Stimulated activated naive CD8-positive, alpha-beta T cell treated with anti-CD3 and anti-CD28 coated beads, Interleukin-15, Interleukin-2, amounts not matched to agents 100 ng/mL and 50 ng/mL, for 24 hours (primary cell): ENCODE measurements around the gene NFIB.

ENCODE experiments used
- H3K27ac Mint-ChIP-seq: one replicate; pipeline ENCODE4 v1.8.0; 2021; ENCODE audit warnings: mild to moderate bottlenecking, mixed read lengths
- H3K27me3 Mint-ChIP-seq: one replicate; pipeline ENCODE4 v1.8.0; 2021; ENCODE audit warnings: mixed read lengths
- H3K36me3 Mint-ChIP-seq: one replicate; pipeline ENCODE4 v1.8.0; 2021; ENCODE audit warnings: low read depth, mixed read lengths
- H3K4me1 Mint-ChIP-seq: one replicate; pipeline ENCODE4 v1.8.0; 2021; ENCODE audit warnings: low read depth, mixed read lengths
- H3K4me3 Mint-ChIP-seq: one replicate; pipeline ENCODE4 v1.8.0; 2021; ENCODE audit warnings: mild to moderate bottlenecking, mixed read lengths
- H3K9me3 Mint-ChIP-seq: one replicate; pipeline ENCODE4 v1.8.0; 2021; ENCODE audit warnings: mixed read lengths

Gene NFIB

DNA sequence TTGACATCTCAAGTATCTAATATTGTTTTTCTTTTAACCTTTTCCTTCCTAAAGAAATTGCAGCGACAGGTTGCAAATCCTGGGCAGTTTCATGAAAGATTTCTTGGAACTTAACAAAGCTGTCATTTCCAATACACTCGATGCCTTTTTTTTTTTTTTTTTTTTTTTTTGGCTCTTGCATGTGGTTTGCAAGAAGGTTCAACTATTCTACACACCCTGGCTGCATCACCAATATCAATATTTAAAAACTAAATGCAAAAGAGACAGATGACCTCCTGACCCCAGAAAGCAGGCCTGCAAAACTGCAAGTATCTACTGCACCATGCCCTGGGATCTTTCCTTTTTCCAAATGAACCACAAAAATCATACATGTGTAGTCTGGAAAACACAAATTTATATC, 4.4 kb upstream of the NFIB start:
- Mint-ChIP-seq H3K36me3 (peaks cover 8% of the 10 kb centered on the region), H3K4me3 (no peak overlapping the region), H3K27me3 (peaks cover 75% of the 10 kb centered on the region), H3K27ac (no peak overlapping the region), H3K4me1 (peaks cover 46% of the 10 kb centered on the region), H3K9me3 (peaks cover 4% of the 10 kb centered on the region)

DNA sequence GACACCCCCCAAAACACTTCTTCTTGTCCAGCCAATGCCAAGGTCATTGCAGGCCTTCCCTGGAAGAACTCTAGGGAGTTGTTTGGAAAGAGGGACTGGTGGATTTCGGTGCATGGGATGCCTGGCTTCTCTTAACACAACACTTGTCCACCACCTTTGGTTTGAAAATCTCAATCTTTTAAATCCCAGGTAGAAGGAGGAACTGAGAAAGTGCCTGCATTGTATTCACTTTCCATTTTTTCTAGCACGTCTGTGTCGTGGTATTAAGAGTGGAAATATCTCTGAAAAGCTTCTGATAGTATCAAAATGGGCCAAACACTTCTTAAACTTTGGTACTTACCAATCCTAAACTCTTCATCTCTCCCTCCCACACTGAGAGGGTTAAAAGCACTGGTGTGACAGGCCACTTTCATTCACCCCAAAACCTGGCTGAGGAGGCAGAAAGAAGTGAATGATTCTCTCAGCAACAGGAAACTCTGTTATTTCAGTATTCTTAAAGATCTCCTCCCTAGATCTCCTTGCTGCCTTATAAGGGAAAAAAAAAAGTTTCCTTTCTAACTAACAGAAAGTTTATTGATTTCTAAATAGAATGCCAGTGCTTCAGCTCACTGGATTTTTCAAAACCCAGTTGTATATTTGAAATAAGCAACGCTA, 3.9 kb upstream of the NFIB start:
- Mint-ChIP-seq H3K27me3 (peaks cover 74% of the 10 kb centered on the region), H3K4me1 (peaks cover 42% of the 10 kb centered on the region), H3K27ac (no peak overlapping the region), H3K9me3 (peaks cover 4% of the 10 kb centered on the region), H3K4me3 (no peak overlapping the region), H3K36me3 (peaks cover 6% of the 10 kb centered on the region)

DNA sequence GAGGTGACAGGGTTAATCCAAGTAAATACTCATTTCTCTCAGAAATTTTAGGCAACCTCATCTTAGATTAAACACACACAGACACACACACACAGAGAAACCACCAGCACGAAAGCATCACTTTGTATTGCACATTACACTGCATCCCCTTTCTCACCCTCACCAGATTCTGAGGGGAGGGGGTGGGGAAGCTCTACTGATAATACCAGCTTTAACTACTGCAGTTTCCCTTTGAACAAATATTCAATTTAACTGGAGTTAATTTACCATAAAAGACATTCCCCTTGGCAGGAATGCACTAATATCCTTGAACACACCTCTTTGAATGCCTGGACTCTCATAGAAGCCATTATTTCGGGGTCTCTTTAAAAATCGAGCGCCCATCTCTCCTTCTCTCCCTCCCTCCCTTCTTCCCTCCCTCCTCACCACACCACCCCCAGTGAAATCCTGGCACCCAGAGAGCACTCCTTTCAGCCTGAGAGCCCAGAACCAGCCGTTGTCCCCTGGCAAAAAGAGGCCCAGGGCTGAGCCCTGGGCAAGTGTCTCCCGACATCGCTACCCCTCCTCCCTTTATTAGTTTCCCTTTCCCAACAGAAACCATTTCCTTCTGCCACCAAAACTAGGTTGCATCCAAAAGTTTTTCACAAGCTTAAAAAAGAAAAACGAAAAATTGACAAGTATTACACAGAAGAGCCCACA, 2.8 kb upstream of the NFIB start:
- H3K9me3 Mint-ChIP-seq = peaks cover 4% of the 10 kb centered on the region
- peaks cover 36% of the 10 kb centered on the region for H3K4me1 Mint-ChIP-seq
- peaks cover 6% of the 10 kb centered on the region for H3K36me3 Mint-ChIP-seq
- H3K27me3 Mint-ChIP-seq = peaks cover 79% of the 10 kb centered on the region
- H3K4me3 Mint-ChIP-seq = no peak overlapping the region
- H3K27ac Mint-ChIP-seq = no peak overlapping the region

DNA sequence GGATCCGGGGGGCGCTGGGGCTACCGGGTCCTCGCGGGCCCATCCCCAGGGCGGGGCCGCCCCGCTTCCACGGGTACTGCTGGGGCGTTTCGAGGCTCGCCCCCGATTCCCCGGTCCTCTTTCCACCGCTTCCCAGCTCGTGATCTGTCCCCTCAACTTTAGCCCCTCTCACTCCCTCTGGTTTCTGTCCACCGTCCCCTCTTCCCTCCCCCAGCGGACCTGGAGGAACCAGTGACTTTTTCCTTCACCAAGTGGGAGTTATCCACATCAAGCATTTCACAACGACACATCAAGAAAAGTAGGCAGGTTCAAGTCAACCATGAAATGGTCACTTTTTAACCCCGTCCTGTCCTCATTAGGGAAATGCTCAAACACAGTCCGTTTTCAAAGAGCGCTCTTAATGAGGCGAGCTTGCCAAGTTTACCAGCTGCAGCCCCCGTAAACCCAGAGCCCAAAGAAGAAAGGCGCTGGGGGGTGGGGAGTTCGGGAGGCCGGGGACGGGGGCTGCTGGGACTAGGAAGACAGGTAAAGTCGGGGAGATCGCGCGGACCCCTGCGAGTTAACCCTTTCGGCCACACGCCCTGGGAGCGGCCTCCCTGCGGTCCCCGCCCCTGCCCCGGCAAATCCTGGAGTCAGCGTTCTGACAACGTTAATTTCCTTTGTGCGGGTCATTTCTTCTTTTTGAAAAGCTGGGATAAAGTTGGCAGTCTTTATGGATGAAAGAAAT, 2.1 kb upstream of the NFIB start:
- peaks cover 3% of the 10 kb centered on the region for H3K9me3 Mint-ChIP-seq
- no peak overlapping the region for H3K27ac Mint-ChIP-seq
- peaks cover 76% of the 10 kb centered on the region for H3K27me3 Mint-ChIP-seq
- peaks cover 6% of the 10 kb centered on the region for H3K36me3 Mint-ChIP-seq
- peaks cover 29% of the 10 kb centered on the region for H3K4me1 Mint-ChIP-seq
- H3K4me3 Mint-ChIP-seq = peak overlapping the region; percentile 74

DNA sequence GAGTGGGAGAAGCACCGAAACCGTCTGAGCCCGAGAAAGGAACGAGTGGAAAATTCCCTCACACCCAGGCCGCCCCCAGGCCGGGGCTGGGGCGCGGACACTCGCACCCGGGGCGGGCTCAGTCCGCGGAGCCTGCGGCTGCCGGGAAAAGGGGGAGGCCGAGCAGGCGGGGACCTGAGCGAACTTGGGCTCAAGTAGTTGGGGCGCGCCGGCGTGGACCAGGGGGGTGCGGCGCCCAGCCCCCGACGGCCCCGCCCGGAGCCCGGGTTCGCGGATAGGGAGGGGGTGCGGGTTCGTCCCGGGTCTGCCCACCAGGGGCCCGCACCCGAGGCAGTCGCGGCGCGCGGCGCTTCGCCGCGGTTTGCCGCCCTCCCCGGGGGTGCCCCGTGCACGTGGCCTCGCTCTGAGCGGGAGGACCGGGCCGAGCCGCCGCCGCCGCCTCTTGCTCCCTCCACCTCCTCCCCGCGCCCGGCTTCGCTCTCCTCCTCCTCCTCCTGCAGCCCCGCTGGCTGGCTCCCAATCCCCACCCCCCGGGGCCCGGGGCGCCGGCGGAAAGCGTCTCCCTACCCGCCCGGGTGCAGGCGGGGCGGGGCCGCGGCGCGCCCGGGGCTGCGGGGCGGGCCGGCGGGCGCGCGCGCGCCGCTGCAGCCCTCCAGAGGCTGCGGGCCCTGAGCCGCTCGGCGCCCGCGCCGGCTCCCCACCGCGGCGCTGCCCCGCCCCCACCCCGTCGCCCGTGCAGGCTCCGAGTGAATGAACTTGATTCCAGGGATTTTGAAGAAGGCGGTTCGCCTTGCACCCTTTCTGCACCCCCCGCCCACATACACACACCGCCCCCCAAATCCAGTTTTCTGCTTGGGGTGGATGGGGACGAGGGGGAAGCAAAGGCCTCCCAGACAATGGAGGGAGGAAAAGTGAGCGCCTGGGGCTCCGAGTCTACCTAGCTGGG, 1.3 kb upstream of the NFIB start:
- H3K27me3 Mint-ChIP-seq = peaks cover 75% of the 10 kb centered on the region
- no peak overlapping the region for H3K27ac Mint-ChIP-seq
- H3K4me3 Mint-ChIP-seq = peak overlapping the region; percentile 78
- peaks cover 21% of the 10 kb centered on the region for H3K4me1 Mint-ChIP-seq
- H3K36me3 Mint-ChIP-seq = peaks cover 6% of the 10 kb centered on the region
- H3K9me3 Mint-ChIP-seq = no peaks in the 10 kb centered on the region

DNA sequence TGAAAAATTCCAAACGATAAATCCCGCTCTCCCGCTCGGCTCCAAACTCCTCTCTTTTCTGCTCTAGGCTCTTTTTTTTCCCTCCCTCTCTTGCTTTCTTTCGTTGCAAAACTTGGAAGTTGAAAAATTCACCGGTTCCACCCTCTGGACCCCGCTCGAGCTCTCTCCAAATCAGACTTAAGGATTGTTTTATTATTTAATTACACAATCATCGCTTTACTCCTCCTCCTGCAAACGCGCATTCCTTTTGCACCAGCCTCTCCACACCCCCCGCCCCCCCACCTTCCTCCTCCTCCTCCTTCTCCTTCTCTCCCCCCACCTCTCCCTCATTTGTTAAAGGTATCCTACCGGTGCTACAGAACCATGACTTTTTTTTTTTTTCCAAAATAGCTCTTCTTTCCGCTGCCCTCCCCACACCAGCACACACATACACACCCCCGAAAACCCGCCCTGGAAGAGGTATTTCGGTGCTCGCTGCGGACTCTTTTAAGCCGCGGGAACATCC, 535 bp upstream of the NFIB start:
- Mint-ChIP-seq H3K27me3 (peaks cover 73% of the 10 kb centered on the region), H3K4me3 (peak overlapping the region; percentile 78), H3K36me3 (peaks cover 6% of the 10 kb centered on the region), H3K27ac (no peak overlapping the region), H3K9me3 (no peaks in the 10 kb centered on the region), H3K4me1 (peaks cover 18% of the 10 kb centered on the region)

DNA sequence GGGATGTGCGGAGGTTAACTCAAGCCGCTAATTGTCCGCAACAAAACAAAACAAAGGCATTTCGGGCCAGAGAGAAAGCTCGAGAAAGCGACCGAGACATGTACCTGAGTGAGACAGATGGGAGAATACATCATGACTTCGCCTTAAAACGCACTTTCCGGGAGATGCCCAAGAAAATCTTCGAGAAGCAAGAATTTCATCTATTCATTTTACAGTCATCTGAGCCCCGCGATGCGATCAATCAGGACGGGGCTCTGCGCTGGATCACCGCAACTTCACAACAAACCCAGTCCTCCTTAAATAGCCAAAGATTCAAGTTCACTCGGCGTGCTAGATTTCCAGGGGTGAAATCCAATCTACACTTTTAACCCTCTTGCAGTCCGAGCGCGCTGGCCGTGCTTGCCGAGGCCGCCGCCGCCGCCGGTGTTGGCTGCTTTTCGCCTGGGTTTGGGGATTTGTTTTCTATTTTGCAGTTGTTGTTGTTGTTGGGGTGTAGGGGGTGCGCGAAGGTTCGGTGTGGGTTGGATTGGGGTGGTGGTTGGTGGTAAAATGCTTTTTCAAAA, 482 bp downstream of the NFIB start:
- Mint-ChIP-seq H3K27me3 (peaks cover 76% of the 10 kb centered on the region), H3K36me3 (peaks cover 6% of the 10 kb centered on the region), H3K27ac (peak overlapping the region; percentile 69)

DNA sequence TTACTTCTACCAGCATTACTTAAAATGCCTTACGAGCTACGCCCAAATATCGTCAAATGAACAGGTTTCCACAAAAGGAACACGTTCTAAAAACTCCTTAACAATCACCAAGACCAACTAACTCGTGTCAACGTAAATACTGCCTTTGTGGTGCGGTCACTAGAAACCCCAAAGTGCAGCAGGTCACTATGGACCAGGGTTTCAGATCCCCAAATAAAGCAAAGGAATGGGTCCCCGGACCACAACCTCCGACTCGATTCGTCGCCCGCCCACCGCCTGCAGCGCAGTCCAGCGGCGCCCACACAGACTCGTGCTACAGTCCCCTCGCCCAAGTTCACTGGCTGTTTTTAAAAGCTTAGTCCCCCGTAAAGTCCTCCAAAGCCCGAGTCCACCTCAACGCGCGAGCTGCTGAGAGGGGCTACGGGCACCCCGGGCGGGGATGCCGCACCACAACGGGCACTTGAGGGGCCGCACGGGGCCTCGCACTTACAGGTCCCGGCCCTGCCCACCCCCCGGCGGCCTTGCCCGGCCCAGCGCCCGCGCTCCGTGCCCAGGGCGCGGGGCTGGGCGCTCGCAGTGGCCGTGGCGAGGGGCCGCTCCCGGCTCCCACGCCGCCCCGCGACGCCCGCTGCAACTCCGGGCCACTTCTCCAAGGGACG, 1.1 kb downstream of the NFIB start:
- H3K4me3 Mint-ChIP-seq = peak overlapping the region; percentile 67
- H3K9me3 Mint-ChIP-seq = no peaks in the 10 kb centered on the region
- no peak overlapping the region for H3K27ac Mint-ChIP-seq
- H3K4me1 Mint-ChIP-seq = peaks cover 21% of the 10 kb centered on the region
- peaks cover 6% of the 10 kb centered on the region for H3K36me3 Mint-ChIP-seq
- peaks cover 77% of the 10 kb centered on the region for H3K27me3 Mint-ChIP-seq

More for the DNA sequence above, 482 bp downstream of the NFIB start:
- peak overlapping the region; percentile 67 for H3K4me3 Mint-ChIP-seq
- H3K4me1 Mint-ChIP-seq = peaks cover 21% of the 10 kb centered on the region
- no peaks in the 10 kb centered on the region for H3K9me3 Mint-ChIP-seq

DNA sequence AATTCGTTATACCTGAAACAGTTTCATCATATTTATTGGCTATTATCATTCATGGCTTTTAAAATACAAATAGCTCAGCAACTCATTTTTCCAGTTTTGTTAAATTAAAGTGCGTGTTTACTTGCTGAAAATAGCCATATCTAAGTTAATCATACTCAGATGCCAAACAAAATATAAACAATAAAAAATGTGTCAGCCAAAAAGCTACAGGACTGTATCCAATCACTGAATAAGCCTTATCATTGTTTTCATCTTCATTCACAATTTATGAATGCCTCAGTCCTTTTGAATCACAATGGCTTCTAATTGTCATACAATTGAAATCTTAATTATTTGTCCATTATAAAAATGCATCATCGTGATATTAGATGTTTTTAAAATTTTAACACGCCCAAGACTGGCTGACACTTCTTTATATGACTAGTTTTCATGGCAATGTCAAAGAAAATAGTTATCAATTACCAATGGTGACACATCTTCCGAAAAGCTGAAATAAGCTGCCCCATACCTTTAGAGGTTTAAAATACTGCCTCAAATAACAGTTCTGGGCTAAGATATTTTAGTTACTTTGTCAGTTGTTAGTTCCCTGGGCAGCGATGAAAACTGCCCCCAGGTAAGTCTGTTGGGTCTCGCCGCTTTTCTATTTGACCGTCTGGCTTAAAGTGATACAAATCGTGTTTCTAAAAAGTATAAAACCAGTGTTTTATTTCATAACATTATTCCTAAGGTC, 1.8 kb downstream of the NFIB start:
- Mint-ChIP-seq H3K27ac (no peak overlapping the region), H3K9me3 (no peaks in the 10 kb centered on the region), H3K36me3 (peaks cover 6% of the 10 kb centered on the region), H3K4me3 (peak overlapping the region; percentile 50), H3K4me1 (peaks cover 21% of the 10 kb centered on the region), H3K27me3 (peaks cover 76% of the 10 kb centered on the region)

DNA sequence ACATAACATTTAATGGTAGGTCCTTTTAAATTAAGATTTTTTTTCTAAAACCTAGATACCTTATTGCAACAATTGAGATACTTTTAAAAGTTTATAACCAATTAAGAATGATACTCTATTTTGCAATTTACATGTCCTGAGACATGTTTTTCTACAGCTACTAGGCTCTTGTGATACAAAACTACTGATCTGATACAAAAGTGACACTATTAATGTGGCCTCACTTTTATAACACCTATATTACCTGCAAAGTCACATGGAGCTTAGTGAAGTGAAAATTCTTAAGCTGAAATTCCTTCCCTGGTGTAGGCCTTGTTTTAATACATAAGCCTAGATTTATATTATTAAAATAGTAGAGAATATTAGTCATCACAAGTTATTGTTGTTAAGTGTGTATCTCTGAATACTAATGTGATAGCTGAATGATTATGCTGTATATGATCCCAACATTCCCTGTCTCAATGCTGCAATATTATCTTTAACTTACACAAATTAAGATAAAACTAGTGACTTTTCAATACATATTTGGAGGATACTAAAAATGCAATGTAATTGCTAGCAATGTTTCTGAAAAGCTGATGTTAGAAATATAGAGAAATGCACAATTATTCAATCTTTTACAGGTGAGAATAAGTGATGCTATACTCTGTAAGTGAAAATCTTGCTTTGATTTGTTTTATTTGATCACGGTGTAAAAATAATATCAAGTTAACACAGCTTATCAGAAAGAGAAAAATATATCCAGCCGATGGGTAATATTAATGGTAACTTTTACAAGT, 2.6 kb downstream of the NFIB start:
- peaks cover 74% of the 10 kb centered on the region for H3K27me3 Mint-ChIP-seq

DNA sequence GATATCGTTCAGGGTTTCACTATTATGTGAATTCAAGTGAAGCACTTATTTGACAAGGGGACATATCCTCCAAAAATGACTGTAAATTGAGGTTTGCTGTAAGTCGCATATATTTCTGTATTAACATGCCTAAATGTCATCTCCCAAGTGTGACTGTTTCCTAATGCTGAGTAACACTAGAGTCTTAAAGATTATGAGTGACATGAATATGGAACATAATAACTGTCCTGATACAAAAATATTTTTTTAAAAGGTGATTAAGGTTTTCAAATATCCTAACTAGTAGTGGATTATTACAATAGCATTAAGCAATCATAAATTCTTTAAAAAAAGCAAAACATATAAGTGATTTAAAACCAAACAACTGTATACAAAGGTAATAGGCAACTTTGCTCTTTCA, 3.6 kb downstream of the NFIB start:
- Mint-ChIP-seq H3K27me3 (peaks cover 69% of the 10 kb centered on the region), H3K4me3 (no peak overlapping the region), H3K36me3 (peaks cover 4% of the 10 kb centered on the region), H3K27ac (no peak overlapping the region), H3K4me1 (peaks cover 17% of the 10 kb centered on the region), H3K9me3 (no peaks in the 10 kb centered on the region)

More for the DNA sequence above, 2.6 kb downstream of the NFIB start:
- H3K36me3 Mint-ChIP-seq = peaks cover 6% of the 10 kb centered on the region
- no peaks in the 10 kb centered on the region for H3K9me3 Mint-ChIP-seq
- no peak overlapping the region for H3K4me3 Mint-ChIP-seq
- no peak overlapping the region for H3K27ac Mint-ChIP-seq
- peaks cover 21% of the 10 kb centered on the region for H3K4me1 Mint-ChIP-seq

DNA sequence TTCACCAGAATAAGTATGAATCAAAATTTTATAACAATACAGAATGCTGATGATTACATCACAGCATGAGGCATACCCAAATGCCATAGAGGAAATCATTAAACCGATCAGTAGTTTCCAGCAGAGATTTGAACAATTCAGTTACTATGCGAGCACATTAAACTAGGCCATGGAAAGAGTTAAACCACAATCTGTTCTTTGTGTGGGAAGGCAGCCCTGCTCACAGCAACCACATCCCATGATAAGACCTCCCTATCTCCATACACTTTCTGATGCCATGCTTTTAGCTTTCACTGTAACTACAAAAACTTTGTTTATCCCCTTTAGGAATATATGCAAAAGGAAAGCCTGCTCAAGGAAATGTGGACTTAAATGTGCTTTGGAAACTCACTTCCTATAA, 4.5 kb downstream of the NFIB start:
- peaks cover 74% of the 10 kb centered on the region for H3K27me3 Mint-ChIP-seq
- H3K9me3 Mint-ChIP-seq = no peaks in the 10 kb centered on the region
- no peak overlapping the region for H3K27ac Mint-ChIP-seq
- H3K4me1 Mint-ChIP-seq = peaks cover 13% of the 10 kb centered on the region
- no peak overlapping the region for H3K4me3 Mint-ChIP-seq
- peaks cover 4% of the 10 kb centered on the region for H3K36me3 Mint-ChIP-seq

DNA sequence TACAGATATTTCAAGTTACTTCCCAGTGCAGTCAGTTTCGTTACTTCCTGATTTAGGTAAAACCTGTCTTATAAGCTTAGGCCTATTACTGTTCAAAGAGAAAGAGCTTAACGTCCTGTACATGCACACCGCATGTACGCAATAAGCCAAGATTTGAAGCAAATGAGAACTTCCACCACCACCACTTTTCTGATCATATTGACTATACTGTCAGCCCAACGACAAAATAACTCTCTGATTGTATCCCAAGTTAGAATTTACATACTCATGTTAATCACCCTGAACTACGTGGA, 5.1 kb downstream of the NFIB start:
- Mint-ChIP-seq H3K27me3 (peaks cover 78% of the 10 kb centered on the region), H3K4me3 (no peak overlapping the region), H3K4me1 (peaks cover 10% of the 10 kb centered on the region), H3K9me3 (no peaks in the 10 kb centered on the region), H3K36me3 (peaks cover 4% of the 10 kb centered on the region), H3K27ac (no peak overlapping the region)
